GM12891 (cell line): ENCODE data around the gene PIBF1.

Experiments used
- PAX5 ChIP-seq: IDR thresholded peaks from 2 replicates; pipeline ENCODE4 v1.6.1; 2011; ENCODE audit warnings: low read length, moderate library complexity, mild to moderate bottlenecking; ENCODE audit not compliant: insufficient read depth, severe bottlenecking
- POLR2A ChIP-seq: IDR thresholded peaks from 2 replicates; pipeline ENCODE4 v1.6.1; 2011; ENCODE audit warnings: low read depth, low read length, control low read depth
- POLR2AphosphoS5 ChIP-seq: IDR thresholded peaks from 2 replicates; pipeline ENCODE4 v1.6.1; 2011; ENCODE audit warnings: low read depth, low read length, control low read depth
- POU2F2 ChIP-seq: IDR thresholded peaks from 2 replicates; pipeline ENCODE4 v1.6.1; 2011; ENCODE audit warnings: low read depth, mild to moderate bottlenecking, control low read depth, low read length, moderate library complexity
- SPI1 ChIP-seq: IDR thresholded peaks from 2 replicates; pipeline ENCODE4 v1.6.1; 2011; ENCODE audit warnings: low read depth, low read length, control low read depth
- TAF1 ChIP-seq: IDR thresholded peaks from 2 replicates; pipeline ENCODE4 v1.6.1; 2011; ENCODE audit warnings: low read depth, low read length, control low read depth

DNA sequence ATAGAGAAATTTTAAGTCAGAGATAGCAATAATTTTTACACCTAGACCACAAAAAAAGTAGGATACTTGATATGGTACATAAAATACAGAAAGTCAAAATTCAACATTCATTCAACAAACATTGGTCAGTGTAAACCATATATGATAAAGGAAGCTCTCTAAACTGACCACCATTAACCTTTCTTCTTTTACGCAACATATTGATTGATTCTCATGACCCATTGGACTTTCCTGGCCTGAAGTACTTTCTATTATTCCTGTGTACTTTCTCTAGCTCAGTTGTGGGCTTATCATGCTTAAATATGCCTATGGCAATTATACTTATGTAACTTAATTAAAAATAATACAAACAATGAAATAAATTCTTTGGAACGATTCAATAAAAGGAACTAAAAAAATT, 10.7 kb downstream of the PIBF1 start:
- no peak for TF ChIP-seq TAF1
- TF ChIP-seq POLR2A = no peak
- TF ChIP-seq POLR2AphosphoS5 = no peak
- no peak for TF ChIP-seq SPI1
- TF ChIP-seq POU2F2 = no peak
- TF ChIP-seq PAX5 = no peak
